SK-N-SH treated with all-trans-retinoic acid at 6 μM for 48 hours (cell line): ENCODE measurements around the gene LRRN4CL.

Experiments
- ATAC-seq: fragments of 200-7000 bp; cut with Tn5 transposase; 3 replicates; pipeline ENCODE4 v1.9.1; 2020; ENCODE audit warnings: mild to moderate bottlenecking, moderate library complexity
- ARNTL ChIP-seq: fragments of 450-650 bp; formaldehyde crosslinking; IDR thresholded peaks from 2 replicates; pipeline ENCODE4 v1.5.0; 2020; ENCODE audit warnings: low read depth, mild to moderate bottlenecking, moderate library complexity, borderline replicate concordance
- BACH2 ChIP-seq: fragments of 250-450 bp; sonication (Bioruptor Pico); IDR thresholded peaks from 2 replicates; pipeline ENCODE4 v1.9.0; 2021; ENCODE audit warnings: mild to moderate bottlenecking, borderline replicate concordance
- CREB5 ChIP-seq: fragments of 250-450 bp; sonication (Bioruptor Pico); IDR thresholded peaks from 2 replicates; pipeline ENCODE4 v1.5.1; 2020; ENCODE audit warnings: low read depth, mild to moderate bottlenecking, moderate library complexity
- CSDC2 ChIP-seq: fragments of 250-450 bp; sonication (Bioruptor Pico); IDR thresholded peaks from 2 replicates; pipeline ENCODE4 v1.5.0; 2020; ENCODE audit warnings: mild to moderate bottlenecking, moderate library complexity
- CSRNP3 ChIP-seq: fragments of 250-450 bp; sonication (Bioruptor Pico); IDR thresholded peaks from 2 replicates; pipeline ENCODE4 v1.5.1; 2021; ENCODE audit warnings: mild to moderate bottlenecking, moderate library complexity
- ESRRG ChIP-seq: fragments of 250-450 bp; sonication (Bioruptor Pico); IDR thresholded peaks from 2 replicates; pipeline ENCODE4 v1.6.1; 2021; ENCODE audit warnings: mild to moderate bottlenecking
- GLIS3 ChIP-seq: fragments of 250-450 bp; sonication (Bioruptor Pico); IDR thresholded peaks from 2 replicates; pipeline ENCODE4 v1.5.0; 2020; ENCODE audit warnings: mild to moderate bottlenecking, moderate library complexity
- ISL1 ChIP-seq: fragments of 250-450 bp; sonication (Bioruptor Pico); IDR thresholded peaks from 2 replicates; pipeline ENCODE4 v2.1.2; 2022; ENCODE audit warnings: mild to moderate bottlenecking, moderate library complexity
- OSR1 ChIP-seq: fragments of 250-450 bp; sonication (Bioruptor Pico); IDR thresholded peaks from 2 replicates; pipeline ENCODE4 v1.8.0; 2022; ENCODE audit warnings: moderate library complexity, mild to moderate bottlenecking, inconsistent platforms
- POU6F1 ChIP-seq: fragments of 250-450 bp; sonication (Bioruptor Pico); IDR thresholded peaks from 2 replicates; pipeline ENCODE4 v1.8.0; 2021; ENCODE audit warnings: low read depth, mild to moderate bottlenecking, moderate library complexity, borderline replicate concordance
- PPARA ChIP-seq: fragments of 250-450 bp; sonication (Bioruptor Pico); IDR thresholded peaks from 2 replicates; pipeline ENCODE4 v1.5.0; 2020; ENCODE audit warnings: mild to moderate bottlenecking, borderline replicate concordance
- RARB ChIP-seq: fragments of 250-450 bp; sonication (Bioruptor Pico); IDR thresholded peaks from 2 replicates; pipeline ENCODE4 v1.8.0; 2021; ENCODE audit warnings: mild to moderate bottlenecking, moderate library complexity
- SNAI2 ChIP-seq: fragments of 250-450 bp; sonication (Bioruptor Pico); IDR thresholded peaks from 2 replicates; pipeline ENCODE4 v1.5.0; 2020; ENCODE audit warnings: mild to moderate bottlenecking, moderate library complexity
- TCF4 ChIP-seq: fragments of 250-450 bp; sonication (Bioruptor Pico); IDR thresholded peaks from 2 replicates; pipeline ENCODE4 v1.8.0; 2021; ENCODE audit warnings: mild to moderate bottlenecking, moderate library complexity, borderline replicate concordance
- TOX ChIP-seq: fragments of 250-450 bp; sonication (Bioruptor Pico); IDR thresholded peaks from 2 replicates; pipeline ENCODE4 v1.8.0; 2021; ENCODE audit warnings: mild to moderate bottlenecking, moderate library complexity, borderline replicate concordance
- TSHZ2 ChIP-seq: fragments of 250-450 bp; sonication (Bioruptor Pico); IDR thresholded peaks from 2 replicates; pipeline ENCODE4 v1.5.0; 2020; ENCODE audit warnings: mild to moderate bottlenecking, moderate library complexity
- ZC3H10 ChIP-seq: fragments of 250-450 bp; sonication (Bioruptor Pico); IDR thresholded peaks from 2 replicates; pipeline ENCODE4 v1.5.1; 2021; ENCODE audit warnings: mild to moderate bottlenecking, moderate library complexity
- ZFP3 ChIP-seq: fragments of 250-450 bp; sonication (Bioruptor Pico); IDR thresholded peaks from 2 replicates; pipeline ENCODE4 v1.5.0; 2020; ENCODE audit warnings: mild to moderate bottlenecking, moderate library complexity
- ZNF565 ChIP-seq: fragments of 450-650 bp; formaldehyde crosslinking; conservative IDR thresholded peaks from 2 replicates; pipeline ENCODE4 v1.5.0; 2020; ENCODE audit warnings: low read depth, mild to moderate bottlenecking, moderate library complexity
- ZNF70 ChIP-seq: fragments of 450-650 bp; formaldehyde crosslinking; IDR thresholded peaks from 2 replicates; pipeline ENCODE4 v1.5.0; 2020; ENCODE audit warnings: mild to moderate bottlenecking, moderate library complexity
- ZNF8 ChIP-seq: fragments of 450-650 bp; formaldehyde crosslinking; IDR thresholded peaks from 2 replicates; pipeline ENCODE4 v1.5.0; 2020; ENCODE audit warnings: mild to moderate bottlenecking, moderate library complexity

LRRN4CL gene

GRCh38 chr11:62725646-62726045, 36.3 kb upstream of the LRRN4CL start:
- no peak for TF ChIP-seq OSR1 (CRISPR knock-in tag)
- TF ChIP-seq CSRNP3 (CRISPR knock-in tag), result no peak
- no peak for TF ChIP-seq ZNF565 (CRISPR knock-in tag)
- TF ChIP-seq ZNF8 (CRISPR knock-in tag), result no peak
- TF ChIP-seq SNAI2, result no peak
- TF ChIP-seq ARNTL (CRISPR knock-in tag), result no peak
- TF ChIP-seq ZNF70 (CRISPR knock-in tag), result no peak
- no peak for TF ChIP-seq RARB
- ATAC-seq, result no peak

GRCh38 chr11:62724171-62724570, 34.8 kb upstream of the LRRN4CL start:
- no peak for TF ChIP-seq GLIS3 (CRISPR knock-in tag)
- no peak for TF ChIP-seq ISL1 (CRISPR knock-in tag)
- no peak for TF ChIP-seq TOX (CRISPR knock-in tag)
- TF ChIP-seq POU6F1 (CRISPR knock-in tag), result no peak
- ATAC-seq, result no peak

- no peak for TF ChIP-seq BACH2
- TF ChIP-seq CREB5 (CRISPR knock-in tag), result no peak
- no peak for TF ChIP-seq ZC3H10 (CRISPR knock-in tag)
- no peak for TF ChIP-seq ZNF70 (CRISPR knock-in tag)
- TF ChIP-seq TCF4, result no peak
- ATAC-seq, result peak; percentile 43; the same call in 2 of the 3 replicates
Measured at GRCh38 chr11:62721994-62722393, 32.7 kb upstream of the LRRN4CL start.

GRCh38 chr11:62719302-62719978, 30.1 kb upstream of the LRRN4CL start:
- TF ChIP-seq PPARA, result no peak
- no peak for TF ChIP-seq TCF4
- no peak for TF ChIP-seq BACH2
- no peak for TF ChIP-seq SNAI2
- TF ChIP-seq CREB5 (CRISPR knock-in tag), result no peak
- TF ChIP-seq OSR1 (CRISPR knock-in tag), result no peak

GRCh38 chr11:62716816-62717215, 27.5 kb upstream of the LRRN4CL start:
- ATAC-seq, result no peak
- no peak for TF ChIP-seq SNAI2
- TF ChIP-seq BACH2, result no peak
- no peak for TF ChIP-seq TSHZ2 (CRISPR knock-in tag)
- no peak for TF ChIP-seq ZC3H10 (CRISPR knock-in tag)
- TF ChIP-seq CREB5 (CRISPR knock-in tag), result no peak
- TF ChIP-seq CSDC2 (CRISPR knock-in tag), result no peak
- TF ChIP-seq ARNTL (CRISPR knock-in tag), result no peak
- no peak for TF ChIP-seq ZNF70 (CRISPR knock-in tag)
- TF ChIP-seq OSR1 (CRISPR knock-in tag), result no peak
- no peak for TF ChIP-seq CSRNP3 (CRISPR knock-in tag)
- no peak for TF ChIP-seq ZFP3 (CRISPR knock-in tag)
- no peak for TF ChIP-seq GLIS3 (CRISPR knock-in tag)
- no peak for TF ChIP-seq ISL1 (CRISPR knock-in tag)
- no peak for TF ChIP-seq ZNF8 (CRISPR knock-in tag)
- no peak for TF ChIP-seq ESRRG (CRISPR knock-in tag)
- no peak for TF ChIP-seq PPARA
- no peak for TF ChIP-seq TOX (CRISPR knock-in tag)

More at GRCh38 chr11:62719302-62719978, 30.1 kb upstream of the LRRN4CL start:
- ATAC-seq, result no peak
